B cell (primary cell): Measurements from ENCODE around the gene CYP2W1. TPM values are rescaled to one million over a fixed set of nuclear protein-coding genes. Genes with fewer than 3 reads are reported as not detected.

Experiments
- ATAC-seq: fragments of 200-7000 bp; cut with Tn5 transposase; one replicate; pipeline ENCODE4 v1.10.0; 2021; ENCODE audit warnings: low read depth, mild to moderate bottlenecking, moderate number of reproducible peaks, moderate library complexity
- CTCF ChIA-PET: fragments of 350-600 bp; sonication (Branson Sonifier 250); formaldehyde crosslinking; loops from one replicate; lab custom pipeline; 2021; ENCODE audit warnings: antibody characterized with exemption, inconsistent platforms; lab: Charles Lee
- POLR2A ChIA-PET: fragments of 350-600 bp; sonication (Branson Sonifier 250); formaldehyde crosslinking; loops from one replicate; lab custom pipeline; 2021; ENCODE audit warnings: antibody characterized with exemption; lab: Charles Lee
- DNase-seq: peaks from one replicate; pipeline ENCODE4 v3.0.0; 2013
- H2AFZ ChIP-seq: 2 replicates; pipeline ENCODE4 v1.6.1; 2012; ENCODE audit warnings: mild to moderate bottlenecking, low read depth, low read length; ENCODE audit not compliant: insufficient read depth, poor library complexity, severe bottlenecking
- H3K27ac ChIP-seq, 2 donors: 1 replicate in 1 of 2; 2 replicates in 1 of 2; pipeline ENCODE4 v1.5.1; 2012 to 2013; ENCODE audit warnings: low read length in 2 of 2, mild to moderate bottlenecking in 2 of 2, moderate library complexity in 1 of 2
- H3K27me3 ChIP-seq, 4 experiments: fragments of 200-600 bp in 1 of 4; sonication (generic) in 1 of 4; replicated peaks in 1 of 4; 1 replicate in 2 of 4; 2 replicates in 2 of 4; pipeline versions ENCODE4 v1.6.1 to v1.7.0; 2013 to 2016; ENCODE audit warnings: low read length in 3 of 4, mild to moderate bottlenecking in 2 of 4, mixed read lengths in 1 of 4, moderate library complexity in 1 of 4; ENCODE audit not compliant: insufficient read depth in 4 of 4, control insufficient read depth in 3 of 4; ENCODE audit errors: control extremely low read depth in 1 of 4
- H3K36me3 ChIP-seq, 2 experiments: replicated peaks in 1 of 2; 1 replicate in 1 of 2; 2 replicates in 1 of 2; pipeline versions ENCODE4 v1.6.1 to v1.7.1; 2013; ENCODE audit warnings: low read length in 1 of 2; ENCODE audit not compliant: insufficient read depth in 2 of 2, control insufficient read depth in 1 of 2; ENCODE audit errors: control extremely low read depth in 1 of 2, extremely low read depth in 1 of 2
- H3K4me1 ChIP-seq, 2 donors: fragments of 200-600 bp in 1 of 2; sonication (generic) in 1 of 2; 1 replicate in 1 of 2; 2 replicates in 1 of 2; pipeline versions ENCODE4 v1.5.1 to v1.6.1; 2013 to 2017; ENCODE audit warnings: low read length in 2 of 2; ENCODE audit not compliant: control insufficient read depth in 2 of 2, insufficient read depth in 2 of 2
- H3K4me2 ChIP-seq: replicated peaks from 2 replicates; pipeline ENCODE3; 2012; ENCODE audit warnings: mild to moderate bottlenecking, low read depth, low read length; ENCODE audit not compliant: poor library complexity, severe bottlenecking
- H3K4me3 ChIP-seq, 5 experiments: fragments of 200-600 bp in 1 of 5; sonication (generic) in 1 of 5; 1 replicate in 3 of 5; 2 replicates in 2 of 5; pipeline versions ENCODE4 v1.5.1 to v1.7.0; 2011 to 2016; ENCODE audit warnings: low read length in 4 of 5, mild to moderate bottlenecking in 4 of 5, low read depth in 2 of 5, control low read depth in 1 of 5, moderate library complexity in 1 of 5; ENCODE audit not compliant: insufficient read depth in 1 of 5; ENCODE audit errors: control extremely low read depth in 1 of 5, extremely low read depth in 1 of 5
- H3K79me2 ChIP-seq: fragments of 200-600 bp; sonication (generic); one replicate; pipeline ENCODE4 v1.6.0; 2016; ENCODE audit warnings: low read length; ENCODE audit not compliant: control insufficient read depth, insufficient read depth
- H3K9ac ChIP-seq: fragments of 200-600 bp; sonication (generic); 2 replicates; pipeline ENCODE4 v1.6.1; 2017; ENCODE audit warnings: mild to moderate bottlenecking, low read length, moderate library complexity
- H3K9me3 ChIP-seq, 3 donors: one replicate each; pipeline versions ENCODE4 v1.6.1 to v1.7.1; 2013; ENCODE audit warnings: low read length in 2 of 3; ENCODE audit not compliant: control insufficient read depth in 2 of 3, insufficient read depth in 1 of 3; ENCODE audit errors: control extremely low read depth in 1 of 3
- H4K20me1 ChIP-seq: 2 replicates; pipeline ENCODE4 v1.6.0; 2012; ENCODE audit warnings: mild to moderate bottlenecking, low read length; ENCODE audit not compliant: insufficient read depth, control insufficient read depth, poor library complexity, severe bottlenecking
- H3K27ac Mint-ChIP-seq: one replicate; pipeline ENCODE4 v1.8.0; 2021; ENCODE audit warnings: mixed read lengths
- H3K27me3 Mint-ChIP-seq: one replicate; pipeline ENCODE4 v1.8.0; 2021; ENCODE audit warnings: mixed read lengths
- H3K4me1 Mint-ChIP-seq: one replicate; pipeline ENCODE4 v1.8.0; 2021; ENCODE audit warnings: mixed read lengths
- H3K4me3 Mint-ChIP-seq: one replicate; pipeline ENCODE4 v1.8.0; 2021; ENCODE audit warnings: mixed read lengths
- H3K9me3 Mint-ChIP-seq: one replicate; pipeline ENCODE4 v1.8.0; 2022; ENCODE audit warnings: mixed read lengths; ENCODE audit not compliant: insufficient read depth
- EZH2 ChIP-seq: IDR thresholded peaks from 2 replicates; pipeline ENCODE4 v1.6.1; 2012; ENCODE audit warnings: borderline replicate concordance, low read depth, mild to moderate bottlenecking, moderate library complexity, low read length; ENCODE audit not compliant: insufficient read depth, poor library complexity, severe bottlenecking
- WGBS: methylation state at CpG from one replicate; pipeline ENCODE4 v1.1.5; 2013; ENCODE audit warnings: missing lambda C conversion rate; ENCODE audit not compliant: insufficient coverage; 5-methylcytosine and 5-hydroxymethylcytosine counted together
- intact Hi-C: fragments of 100-400 bp; cut with micrococcal nuclease; formaldehyde crosslinking; loops from one replicate; pipeline ENCODE4 v1.10.0; 2022
- polyA plus RNA-seq: library from polyadenylated mRNA; depleted of rRNA; stranded (reverse); fragments of >200 nt; gene quantifications from 2 replicates; pipeline ENCODE4 v1.2.3, GENCODE V29; 2012
- total RNA-seq, 2 donors: library from RNA; stranded (reverse); fragments of 120-200 nt in 1 of 2; gene quantifications; 1 replicate in 1 of 2; 2 replicates in 1 of 2; pipeline versions ENCODE4 v1.2.3 to v1.2.4, GENCODE V29; 2013 to 2022
- TF ChIP-seq, protein P1 (sequence below): fragments of 200-600 bp; IDR thresholded peaks from one replicate; pipeline ENCODE4 v1.8.0; 2022; ENCODE audit warnings: antibody characterized with exemption, mild to moderate bottlenecking

Gene CYP2W1
- total and polyA plus RNA-seq, 2 donors (not counting 1 experiment from before 2014, with no cell fraction given): not detected

DNA sequence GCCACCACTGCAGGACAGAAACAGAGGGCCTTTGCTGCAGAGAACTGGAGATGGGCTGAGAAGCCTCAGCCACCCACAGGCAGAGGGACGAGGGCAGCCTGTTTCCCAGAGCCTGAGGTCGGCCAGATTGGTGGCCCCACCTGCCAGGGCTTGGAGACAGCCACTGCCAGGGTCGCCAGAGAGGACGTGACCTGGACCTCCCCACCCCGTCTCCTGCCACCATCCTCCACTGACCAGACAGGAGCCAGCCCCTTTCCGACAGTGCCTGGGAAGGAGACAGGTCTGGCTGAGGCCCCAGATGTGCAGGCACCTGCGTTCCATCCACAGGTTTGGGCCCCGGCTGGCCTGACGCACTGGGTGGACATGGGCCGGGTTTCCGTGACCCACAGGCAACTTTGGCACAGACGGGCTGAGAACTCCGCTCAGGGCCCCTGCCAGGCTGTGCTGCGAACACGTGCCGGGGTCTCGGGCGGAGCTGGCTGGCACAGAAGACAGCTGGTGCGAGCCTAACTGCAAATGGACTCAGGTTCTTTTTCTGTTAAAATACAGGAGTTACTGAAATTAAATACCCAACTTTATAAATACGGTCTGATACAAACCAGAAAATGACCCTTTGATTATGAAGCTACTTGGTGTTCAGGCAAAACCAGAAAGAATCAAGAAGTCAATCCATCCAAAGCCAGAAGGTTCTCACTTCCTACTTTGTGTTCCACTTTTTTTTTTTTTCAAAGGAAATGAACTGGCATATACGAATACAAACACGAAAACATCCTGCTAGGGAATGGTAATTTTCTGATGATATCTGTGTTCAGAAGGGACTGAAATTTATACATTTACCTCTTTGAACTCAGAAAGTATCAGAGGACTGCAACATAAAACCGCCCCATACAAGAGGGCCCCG lies 14.5 kb upstream of the CYP2W1 start:
- ATAC-seq: no peak
- no peaks in the 10 kb centered on the region for H3K27me3 Mint-ChIP-seq
- peaks cover 44% of the 10 kb centered on the region for H3K79me2 ChIP-seq
- H3K36me3 ChIP-seq: peaks cover 4 to 58% of the 10 kb centered on the region in 2 experiments
- no peak for DNase-seq
- WGBS: over 99% methylated on average over 21 of the region's 24 CpGs
- H3K4me2 ChIP-seq: no peak overlapping the region
- ChIA-PET CTCF (interaction anchor here (0.6 to 1.1 kb wide), 2 partner anchors 59 to 207 kb away, joined by 3 read pairs; no protein-coding TSS in a partner anchor), POLR2A (no interaction called here)
- no peak overlapping the region for H3K27ac ChIP-seq
- H3K4me1 Mint-ChIP-seq: peaks cover 39% of the 10 kb centered on the region
- no peak overlapping the region for H3K4me3 ChIP-seq
- no peak overlapping the region for H3K4me3 Mint-ChIP-seq
- peaks cover 18 to 26% of the 10 kb centered on the region in 2 donors for H3K4me1 ChIP-seq
- H3K9ac ChIP-seq: no peak overlapping the region
- H4K20me1 ChIP-seq: peaks cover 83% of the 10 kb centered on the region
- H3K27ac Mint-ChIP-seq: no peak overlapping the region
- intact Hi-C loops: no loop called here
- no peaks in the 10 kb centered on the region for H3K9me3 Mint-ChIP-seq
- H3K27me3 ChIP-seq: peaks cover 0 to 8% (median 0%) of the 10 kb centered on the region in 4 experiments
- no peak for TF ChIP-seq EZH2
- TF ChIP-seq, protein P1, sequence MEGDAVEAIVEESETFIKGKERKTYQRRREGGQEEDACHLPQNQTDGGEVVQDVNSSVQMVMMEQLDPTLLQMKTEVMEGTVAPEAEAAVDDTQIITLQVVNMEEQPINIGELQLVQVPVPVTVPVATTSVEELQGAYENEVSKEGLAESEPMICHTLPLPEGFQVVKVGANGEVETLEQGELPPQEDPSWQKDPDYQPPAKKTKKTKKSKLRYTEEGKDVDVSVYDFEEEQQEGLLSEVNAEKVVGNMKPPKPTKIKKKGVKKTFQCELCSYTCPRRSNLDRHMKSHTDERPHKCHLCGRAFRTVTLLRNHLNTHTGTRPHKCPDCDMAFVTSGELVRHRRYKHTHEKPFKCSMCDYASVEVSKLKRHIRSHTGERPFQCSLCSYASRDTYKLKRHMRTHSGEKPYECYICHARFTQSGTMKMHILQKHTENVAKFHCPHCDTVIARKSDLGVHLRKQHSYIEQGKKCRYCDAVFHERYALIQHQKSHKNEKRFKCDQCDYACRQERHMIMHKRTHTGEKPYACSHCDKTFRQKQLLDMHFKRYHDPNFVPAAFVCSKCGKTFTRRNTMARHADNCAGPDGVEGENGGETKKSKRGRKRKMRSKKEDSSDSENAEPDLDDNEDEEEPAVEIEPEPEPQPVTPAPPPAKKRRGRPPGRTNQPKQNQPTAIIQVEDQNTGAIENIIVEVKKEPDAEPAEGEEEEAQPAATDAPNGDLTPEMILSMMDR: no peak
- H3K9me3 ChIP-seq: peaks cover 0 to 7% (median 0%) of the 10 kb centered on the region in 3 donors
- no peak overlapping the region for H2AFZ ChIP-seq

DNA sequence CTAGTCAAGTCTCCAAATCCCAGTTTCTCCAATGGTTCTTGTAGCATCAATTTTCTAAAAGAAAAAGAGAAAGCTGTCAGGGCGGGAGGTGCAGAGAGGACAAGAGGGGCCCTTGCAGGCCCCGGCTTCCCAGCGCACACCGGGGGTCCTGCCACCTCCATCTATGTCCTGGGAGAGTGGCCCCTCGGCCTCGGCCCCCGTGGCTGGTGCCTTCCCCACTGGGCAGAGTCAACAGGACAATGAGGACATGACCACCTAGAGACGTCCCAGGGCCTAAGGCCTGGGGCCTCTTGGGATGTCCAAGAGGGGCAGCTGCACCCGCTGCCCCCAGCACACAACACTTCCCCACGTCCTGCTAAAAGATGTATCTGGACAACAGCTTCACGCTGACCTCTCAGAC lies 13.6 kb upstream of the CYP2W1 start:
- no peak overlapping the region for H3K27ac Mint-ChIP-seq
- POLR2A ChIA-PET: no interaction called here
- TF ChIP-seq EZH2: no peak
- TF ChIP-seq, protein P1: no peak
- Histone ChIP-seq H3K4me1 (peaks cover 13 to 26% of the 10 kb centered on the region in 2 donors), H3K27ac (no peak overlapping the region), H3K36me3 (peaks cover 4 to 60% of the 10 kb centered on the region in 2 experiments), H3K4me3 (no peak overlapping the region), H3K9ac (no peak overlapping the region), H3K4me2 (no peak overlapping the region), H2AFZ (no peak overlapping the region), H3K9me3 (no peaks in the 10 kb centered on the region), H4K20me1 (peaks cover 83% of the 10 kb centered on the region), H3K79me2 (peaks cover 53% of the 10 kb centered on the region), H3K27me3 (no peaks in the 10 kb centered on the region)
- H3K27me3 Mint-ChIP-seq: no peaks in the 10 kb centered on the region
- DNase-seq: no peak
- H3K4me3 Mint-ChIP-seq: no peak overlapping the region
- H3K4me1 Mint-ChIP-seq: peaks cover 38% of the 10 kb centered on the region
- CTCF ChIA-PET: no interaction called here
- no peak for ATAC-seq
- H3K9me3 Mint-ChIP-seq: no peaks in the 10 kb centered on the region
- WGBS: 97% methylated on average over 11 of the region's 11 CpGs
- intact Hi-C loops: no loop called here
